HEK293 (cell line): ENCODE results near the gene COBL.
A peak's percentile ranks its signal among the peaks of the same experiment; 100 is the strongest.

Source experiments
- CTCF ChIA-PET: fragments of 350-600 bp; formaldehyde crosslinking; extraction: SDS; loops from one replicate; lab custom pipeline; 2021; ENCODE audit warnings: antibody characterized with exemption; lab: Yijun Ruan, JAX
- POLR2A ChIA-PET: fragments of 300-600 bp; formaldehyde crosslinking; extraction: SDS; loops from one replicate; lab custom pipeline; 2020; ENCODE audit warnings: antibody characterized with exemption, inconsistent platforms; lab: Yijun Ruan, JAX
- H3K27ac ChIP-seq: fragments of 200-500 bp; sonication (Bioruptor generic); 2 replicates; pipeline ENCODE4 v1.5.1; 2014; ENCODE audit warnings: low read depth, low read length, control low read depth, inconsistent platforms; ENCODE audit errors: extremely low read depth
- H3K36me3 ChIP-seq, 2 experiments: fragments of 200-500 bp in 1 of 2; sonication (Bioruptor generic) in 1 of 2; 1 replicate in 1 of 2; 2 replicates in 1 of 2; pipeline ENCODE4 v1.5.1; 2014 to 2017; ENCODE audit warnings: inconsistent platforms in 2 of 2, low read length in 2 of 2; ENCODE audit not compliant: control insufficient read depth in 2 of 2, insufficient read depth in 1 of 2
- H3K4me1 ChIP-seq: fragments of 200-500 bp; sonication (Bioruptor generic); 2 replicates; pipeline ENCODE4 v1.5.1; 2014; ENCODE audit warnings: mild to moderate bottlenecking, low read length, inconsistent platforms; ENCODE audit not compliant: control insufficient read depth, insufficient read depth
- H3K4me3 ChIP-seq: 2 replicates; pipeline ENCODE4 v1.5.1; 2011; ENCODE audit warnings: low read depth, mild to moderate bottlenecking, control low read depth, low read length, moderate library complexity
- H3K9me3 ChIP-seq: fragments of 200-500 bp; sonication (Bioruptor generic); 2 replicates; pipeline ENCODE4 v1.5.1; 2014; ENCODE audit warnings: low read depth, low read length, inconsistent platforms; ENCODE audit not compliant: control insufficient read depth, insufficient read depth
- BCL11B ChIP-seq: fragments of 450-650 bp; formaldehyde crosslinking; IDR thresholded peaks from 2 replicates; pipeline ENCODE4 v1.5.1; 2016; ENCODE audit warnings: low read depth, missing biosample characterization, missing genetic modification characterization
- GLIS1 ChIP-seq: fragments of 450-650 bp; formaldehyde crosslinking; IDR thresholded peaks from 2 replicates; pipeline ENCODE4 v1.5.1; 2016; ENCODE audit warnings: missing biosample characterization, missing genetic modification characterization
- HOXD13 ChIP-seq: sonication (generic); formaldehyde crosslinking; IDR thresholded peaks from 2 replicates; pipeline ENCODE4 v1.8.0; 2022; ENCODE audit warnings: missing genetic modification reagents, borderline replicate concordance
- KLF7 ChIP-seq: fragments of 450-650 bp; formaldehyde crosslinking; IDR thresholded peaks from 2 replicates; pipeline ENCODE4 v1.5.1; 2016; ENCODE audit warnings: missing biosample characterization, missing genetic modification characterization, borderline replicate concordance
- MYNN ChIP-seq: fragments of 450-650 bp; formaldehyde crosslinking; IDR thresholded peaks from 2 replicates; pipeline ENCODE4 v1.5.1; 2016; ENCODE audit warnings: missing biosample characterization, missing genetic modification characterization, borderline replicate concordance
- OSR2 ChIP-seq: fragments of 450-650 bp; formaldehyde crosslinking; IDR thresholded peaks from 2 replicates; pipeline ENCODE4 v1.5.1; 2016; ENCODE audit warnings: missing biosample characterization, missing genetic modification characterization
- SALL2 ChIP-seq: fragments of 450-650 bp; formaldehyde crosslinking; IDR thresholded peaks from 2 replicates; pipeline ENCODE4 v1.5.0; 2017; ENCODE audit warnings: missing biosample characterization, mild to moderate bottlenecking, missing genetic modification characterization, borderline replicate concordance
- TRIM28 ChIP-seq: IDR thresholded peaks from 2 replicates; pipeline ENCODE4 v1.6.1; 2011; ENCODE audit warnings: low read length, control low read depth, borderline replicate concordance
- ZFP3 ChIP-seq: fragments of 450-650 bp; formaldehyde crosslinking; IDR thresholded peaks from 2 replicates; pipeline ENCODE4 v1.5.1; 2016; ENCODE audit warnings: low read depth, missing biosample characterization, missing genetic modification characterization
- ZNF148 ChIP-seq: fragments of 450-650 bp; formaldehyde crosslinking; IDR thresholded peaks from 2 replicates; pipeline ENCODE4 v1.5.0; 2017; ENCODE audit warnings: missing biosample characterization, missing genetic modification characterization, borderline replicate concordance
- ZNF23 ChIP-seq: fragments of 450-650 bp; formaldehyde crosslinking; IDR thresholded peaks from 2 replicates; pipeline ENCODE4 v1.5.1; 2016; ENCODE audit warnings: missing biosample characterization, missing genetic modification characterization, borderline replicate concordance
- ZNF416 ChIP-seq: fragments of 450-650 bp; formaldehyde crosslinking; IDR thresholded peaks from 2 replicates; pipeline ENCODE4 v1.5.1; 2016; ENCODE audit warnings: missing biosample characterization, missing genetic modification characterization
- ZNF548 ChIP-seq: fragments of 450-650 bp; formaldehyde crosslinking; IDR thresholded peaks from 2 replicates; pipeline ENCODE4 v1.5.1; 2016; ENCODE audit warnings: missing biosample characterization, missing genetic modification characterization
- ZNF560 ChIP-seq: fragments of 450-650 bp; formaldehyde crosslinking; IDR thresholded peaks from 2 replicates; pipeline ENCODE4 v1.5.1; 2017; ENCODE audit warnings: missing biosample characterization, missing genetic modification characterization, borderline replicate concordance
- ZNF596 ChIP-seq: fragments of 450-650 bp; IDR thresholded peaks from 2 replicates; pipeline ENCODE4 v1.5.0; 2018; ENCODE audit warnings: missing biosample characterization, mild to moderate bottlenecking, missing genetic modification characterization, moderate library complexity
- ZNF701 ChIP-seq: fragments of 450-650 bp; formaldehyde crosslinking; IDR thresholded peaks from 2 replicates; pipeline ENCODE4 v1.5.1; 2016; ENCODE audit warnings: missing biosample characterization, missing genetic modification characterization
- ZNF777 ChIP-seq: fragments of 450-650 bp; formaldehyde crosslinking; IDR thresholded peaks from 2 replicates; pipeline ENCODE4 v1.5.1; 2017; ENCODE audit warnings: missing biosample characterization, missing genetic modification characterization, borderline replicate concordance
- TF ChIP-seq, protein P1 (sequence below): fragments of 450-650 bp; IDR thresholded peaks from 2 replicates; pipeline ENCODE4 v1.5.1; 2018; ENCODE audit warnings: missing biosample characterization, missing genetic modification characterization

The COBL gene

DNA sequence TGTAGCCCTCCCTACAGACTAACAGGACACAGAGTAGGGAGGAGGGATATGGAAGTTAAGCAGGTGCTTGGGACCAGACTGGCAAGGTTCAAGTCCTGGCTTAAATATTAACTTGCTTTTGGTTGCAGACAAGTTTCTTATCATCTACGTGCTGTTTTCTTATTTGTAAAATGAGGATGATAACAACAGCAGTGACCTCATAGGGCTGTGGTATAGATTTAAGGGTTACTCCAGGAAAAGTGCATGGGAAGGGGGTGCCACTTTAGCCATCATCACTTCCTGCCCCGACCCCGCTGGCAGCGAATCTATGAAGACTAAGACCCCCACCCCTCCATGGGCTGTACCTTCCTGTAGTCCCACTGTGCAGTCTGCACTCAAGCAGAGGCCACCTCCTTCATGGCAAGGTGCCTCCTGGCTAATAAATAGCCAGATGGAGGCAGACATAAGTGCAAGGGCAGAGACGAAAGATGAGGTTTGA lies 250.2 kb downstream of the COBL start:
- POLR2A ChIA-PET = no interaction called here
- no peak for TF ChIP-seq OSR2 (tag by site-specific recombination)
- no peak for TF ChIP-seq TRIM28
- TF ChIP-seq SALL2 (tag by site-specific recombination) = no peak
- TF ChIP-seq BCL11B (tag by site-specific recombination) = no peak
- no peak for TF ChIP-seq ZFP3 (tag by site-specific recombination)
- TF ChIP-seq ZNF560 (tag by site-specific recombination) = no peak
- no peak for TF ChIP-seq ZNF23 (tag by site-specific recombination)
- no peak for TF ChIP-seq ZNF701 (tag by site-specific recombination)
- TF ChIP-seq ZNF777 = no peak
- TF ChIP-seq, protein P1, sequence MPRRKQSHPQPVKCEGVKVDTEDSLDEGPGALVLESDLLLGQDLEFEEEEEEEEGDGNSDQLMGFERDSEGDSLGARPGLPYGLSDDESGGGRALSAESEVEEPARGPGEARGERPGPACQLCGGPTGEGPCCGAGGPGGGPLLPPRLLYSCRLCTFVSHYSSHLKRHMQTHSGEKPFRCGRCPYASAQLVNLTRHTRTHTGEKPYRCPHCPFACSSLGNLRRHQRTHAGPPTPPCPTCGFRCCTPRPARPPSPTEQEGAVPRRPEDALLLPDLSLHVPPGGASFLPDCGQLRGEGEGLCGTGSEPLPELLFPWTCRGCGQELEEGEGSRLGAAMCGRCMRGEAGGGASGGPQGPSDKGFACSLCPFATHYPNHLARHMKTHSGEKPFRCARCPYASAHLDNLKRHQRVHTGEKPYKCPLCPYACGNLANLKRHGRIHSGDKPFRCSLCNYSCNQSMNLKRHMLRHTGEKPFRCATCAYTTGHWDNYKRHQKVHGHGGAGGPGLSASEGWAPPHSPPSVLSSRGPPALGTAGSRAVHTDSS (tag by site-specific recombination) = no peak
- TF ChIP-seq HOXD13 (CRISPR knock-in tag) = no peak
- no peak for TF ChIP-seq KLF7 (tag by site-specific recombination)
- no peak for TF ChIP-seq ZNF416 (tag by site-specific recombination)
- TF ChIP-seq, all 188 proteins: peak for 0
- CTCF ChIA-PET = interaction anchor here (0.8 to 2.6 kb wide), 2 partner anchors 51 to 598 kb away, joined by 3 to 16 read pairs; no protein-coding TSS in a partner anchor
- H3K4me1 ChIP-seq = no peaks in the 10 kb centered on the region
- no peak overlapping the region for H3K27ac ChIP-seq
- H3K9me3 ChIP-seq = no peaks in the 10 kb centered on the region
- H3K36me3 ChIP-seq = no peaks in the 10 kb centered on the region
- no peak overlapping the region for H3K4me3 ChIP-seq

GRCh38 chr7:51065766-51066165 lies 250.8 kb downstream of the COBL start:
- Histone ChIP-seq H3K36me3 (no peaks in the 10 kb centered on the region), H3K27ac (no peak overlapping the region), H3K9me3 (no peaks in the 10 kb centered on the region), H3K4me3 (no peak overlapping the region), H3K4me1 (no peaks in the 10 kb centered on the region)
- CTCF ChIA-PET = interaction anchor here (0.8 kb wide), 1 partner anchor 50 kb away, joined by 3 read pairs; no protein-coding TSS in a partner anchor
- POLR2A ChIA-PET = no interaction called here
- TF ChIP-seq ZNF548 (tag by site-specific recombination) (peak; percentile 48; the same call in 1 of the 2 replicates), ZNF596 (tag by site-specific recombination) (no peak), MYNN (tag by site-specific recombination) (no peak), GLIS1 (tag by site-specific recombination) (no peak), ZNF148 (tag by site-specific recombination) (no peak)
- TF ChIP-seq, protein P1 (tag by site-specific recombination) = no peak
